GM21360 (cell line): ENCODE results near the gene DCAF8.

ENCODE experiments used
- ATAC-seq: cut with Tn5 transposase; IDR thresholded peaks from one replicate; pipeline ENCODE4 v1.9.1; 2021; ENCODE audit warnings: mild to moderate bottlenecking, moderate library complexity; ENCODE audit not compliant: unreplicated experiment

DCAF8 gene

GRCh38 chr1:160177667-160178066, 84.7 kb downstream of the DCAF8 start:
- ATAC-seq = no peak

DNA sequence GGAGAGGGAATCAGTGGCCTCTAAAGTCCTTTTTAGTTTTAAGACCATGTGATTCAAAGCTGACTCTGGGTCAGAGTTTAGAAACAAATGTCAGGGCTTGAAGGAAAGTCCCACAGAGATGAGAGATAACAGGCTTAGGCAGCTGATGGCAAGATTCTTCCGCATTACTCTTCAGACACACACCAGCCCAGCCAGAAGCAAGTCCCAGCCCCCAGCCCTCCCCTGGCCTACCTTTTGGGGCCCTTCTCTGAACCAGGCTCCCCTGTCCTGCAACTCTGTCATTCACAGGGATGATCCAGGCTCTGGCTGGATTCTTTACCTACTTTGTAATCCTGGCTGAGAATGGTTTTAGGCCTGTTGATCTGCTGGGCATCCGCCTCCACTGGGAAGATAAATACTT, 85.1 kb downstream of the DCAF8 start:
- no peak for ATAC-seq

- no peak for ATAC-seq
Measured at GRCh38 chr1:160171980-160172379, 90.4 kb downstream of the DCAF8 start.

- ATAC-seq = no peak
Measured at GRCh38 chr1:160171354-160171753, 91.0 kb downstream of the DCAF8 start.

GRCh38 chr1:160169553-160170399, 92.6 kb downstream of the DCAF8 start:
- ATAC-seq = no peak

DNA sequence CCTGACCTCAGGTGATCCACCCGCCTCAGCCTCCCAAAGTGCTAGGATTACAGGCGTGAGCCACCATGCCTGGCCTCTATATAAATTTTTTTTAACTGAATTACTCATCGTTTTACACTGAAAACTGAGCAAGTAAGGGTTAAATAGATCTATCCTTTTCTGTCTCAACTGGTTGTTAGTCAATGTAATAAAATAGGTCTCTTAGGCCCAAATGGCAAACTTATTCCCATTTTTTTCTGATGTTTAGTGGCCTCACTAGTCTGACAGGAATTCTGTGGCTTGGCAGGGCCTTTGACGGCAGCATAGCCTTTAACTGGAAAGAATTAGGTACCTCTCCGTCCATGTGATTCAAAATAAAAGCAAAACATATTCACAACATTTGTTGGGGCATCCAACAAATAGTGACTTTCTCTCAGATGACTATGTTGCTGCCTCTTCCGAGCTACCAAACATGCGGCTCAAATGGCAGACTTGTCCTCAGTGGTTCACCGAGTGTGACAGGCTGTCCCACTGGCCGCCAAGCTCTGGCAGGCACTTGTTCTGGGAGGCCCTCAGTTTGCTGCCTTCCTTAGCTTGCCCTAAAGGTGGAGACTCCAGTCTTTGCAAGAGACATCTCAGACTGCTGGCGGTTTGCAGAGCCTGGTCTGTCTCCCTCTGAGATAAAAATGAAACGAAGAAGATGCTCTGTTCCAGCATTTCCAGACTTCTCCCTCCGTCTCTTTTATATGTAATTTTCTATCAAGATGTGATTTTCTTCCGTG, 93.6 kb downstream of the DCAF8 start:
- ATAC-seq = no peak

DNA sequence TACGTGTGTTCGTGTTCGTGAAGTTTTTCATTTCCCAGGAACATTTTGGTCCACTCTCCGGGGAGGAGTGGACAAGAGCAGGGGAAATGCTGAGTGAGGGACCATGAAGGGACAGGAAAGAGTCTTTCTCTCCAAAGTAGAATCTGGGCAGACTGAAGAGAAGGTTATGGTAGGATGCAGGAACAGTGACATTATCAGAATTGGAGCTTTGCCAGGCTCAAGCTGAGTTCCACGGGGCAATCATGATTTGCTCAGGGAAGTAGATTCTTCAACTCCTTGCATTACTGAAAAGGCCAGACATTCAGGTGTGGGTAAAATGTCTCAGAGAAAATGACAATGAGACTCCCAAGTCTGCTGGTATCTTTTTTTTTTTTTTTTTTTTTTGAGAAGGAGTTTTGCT, 94.3 kb downstream of the DCAF8 start:
- ATAC-seq = no peak

GRCh38 chr1:160167580-160167979, 94.8 kb downstream of the DCAF8 start:
- ATAC-seq = no peak

DNA sequence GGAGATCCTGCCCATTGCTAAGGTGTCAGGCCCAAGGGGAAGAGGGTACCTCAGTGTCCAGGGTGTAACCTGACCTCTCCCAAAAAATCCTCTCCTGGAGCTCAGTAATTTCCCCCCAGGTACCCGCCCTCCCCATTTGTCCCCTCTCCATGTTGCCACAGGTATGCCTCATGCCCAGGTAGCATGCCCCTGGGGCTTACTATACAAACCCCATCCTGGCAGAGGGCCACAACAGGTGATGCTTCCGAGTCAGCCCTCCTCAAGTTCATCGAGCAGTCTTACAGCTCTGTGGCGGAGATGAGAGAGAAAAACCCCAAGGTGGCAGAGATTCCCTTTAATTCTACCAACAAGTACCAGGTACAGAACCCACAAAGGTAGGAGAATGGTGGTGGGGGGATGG, 95.3 kb downstream of the DCAF8 start:
- no peak for ATAC-seq

- no peak for ATAC-seq
Measured at GRCh38 chr1:160166166-160166868, 96.0 kb downstream of the DCAF8 start.
